Body of pancreas (tissue), 4 donors: Measurements from ENCODE around the gene AP4B1. TPM values are rescaled to one million over a fixed set of nuclear protein-coding genes. Genes with fewer than 3 reads are reported as not detected.

Source experiments
- ATAC-seq: fragments of 150-250 bp; one replicate; pipeline ENCODE4 v1.9.1; 2016
- DNase-seq, 4 donors: peaks; one replicate each; pipeline ENCODE4 v3.0.0-alpha.2; 2019
- H3K27ac ChIP-seq, 4 donors: fragments of 200-600 bp; sonication (generic); 1 replicate in 3 of 4; 2 replicates in 1 of 4; pipeline versions ENCODE4 v1.5.1 to v1.6.1; 2016 to 2019; ENCODE audit warnings: mild to moderate bottlenecking in 1 of 4, mixed read lengths in 1 of 4, moderate library complexity in 1 of 4
- H3K27me3 ChIP-seq, 2 donors: fragments of 200-600 bp; sonication (generic); one replicate each; pipeline ENCODE4 v1.6.0; 2016; ENCODE audit warnings: mild to moderate bottlenecking in 1 of 2
- H3K36me3 ChIP-seq, 2 donors: fragments of 200-600 bp; sonication (generic); replicated peaks in 1 of 2; 2 replicates each; pipeline ENCODE4 v1.5.1; 2016; ENCODE audit warnings: low read depth in 2 of 2; ENCODE audit not compliant: insufficient read depth in 1 of 2
- H3K4me1 ChIP-seq: fragments of 200-600 bp; sonication (generic); one replicate; pipeline ENCODE4 v1.6.0; 2016
- H3K4me3 ChIP-seq, 2 donors: fragments of 200-600 bp; sonication (generic); 1 replicate in 1 of 2; 2 replicates in 1 of 2; pipeline ENCODE4 v1.5.1; 2016 to 2019
- H3K9me3 ChIP-seq, 3 donors: fragments of 200-600 bp; sonication (generic); 1 replicate in 2 of 3; 2 replicates in 1 of 3; pipeline ENCODE4 v1.5.1; 2016
- CTCF ChIP-seq, 7 experiments: fragments of 450-650 bp in 4 of 7; fragments of 200-600 bp in 3 of 7; sonication (generic) in 3 of 7; IDR thresholded peaks; one replicate each; pipeline ENCODE4 v1.5.1; 2016 to 2019; ENCODE audit warnings: antibody characterized with exemption in 7 of 7
- POLR2A ChIP-seq, 3 donors: fragments of 450-650 bp; IDR thresholded peaks; one replicate each; pipeline ENCODE4 v1.6.1; 2016; ENCODE audit warnings: antibody characterized with exemption in 3 of 3, mild to moderate bottlenecking in 2 of 3
- WGBS, 2 donors: methylation state at CpG; one replicate each; pipeline ENCODE4 v1.1.5; 2017; 5-methylcytosine and 5-hydroxymethylcytosine counted together
- intact Hi-C: fragments of 100-400 bp; cut with DNase I; formaldehyde crosslinking; loops from one replicate; pipeline ENCODE4 v1.15.1; 2023
- total RNA-seq, 2 donors: library from RNA; depleted of rRNA; stranded (reverse); fragments of >200 nt; gene quantifications; one replicate each; pipeline ENCODE4 v1.1.0, GENCODE V29; 2016

Gene AP4B1
- total RNA-seq, 2 donors from 2014 or later = 21.3 to 33.0 TPM

GRCh38 chr1:113934006-113934405 lies 29.4 kb upstream of the AP4B1 start:
- H3K27ac ChIP-seq = peak overlapping the region in 2 of 4 donors; percentile 51 to 98
- H3K4me3 ChIP-seq = no peak overlapping the region
- H3K27me3 ChIP-seq = no peaks in the 10 kb centered on the region
- TF ChIP-seq POLR2A (IDR thresholded peaks at IDR 0.05) (no peak), CTCF (IDR thresholded peaks at IDR 0.05) (no peak)
- intact Hi-C loops = no loop called here
- no peak for ATAC-seq
- no peak for DNase-seq
- no peaks in the 10 kb centered on the region for H3K36me3 ChIP-seq
- peaks cover 61% of the 10 kb centered on the region for H3K4me1 ChIP-seq
- H3K9me3 ChIP-seq = no peaks in the 10 kb centered on the region

DNA sequence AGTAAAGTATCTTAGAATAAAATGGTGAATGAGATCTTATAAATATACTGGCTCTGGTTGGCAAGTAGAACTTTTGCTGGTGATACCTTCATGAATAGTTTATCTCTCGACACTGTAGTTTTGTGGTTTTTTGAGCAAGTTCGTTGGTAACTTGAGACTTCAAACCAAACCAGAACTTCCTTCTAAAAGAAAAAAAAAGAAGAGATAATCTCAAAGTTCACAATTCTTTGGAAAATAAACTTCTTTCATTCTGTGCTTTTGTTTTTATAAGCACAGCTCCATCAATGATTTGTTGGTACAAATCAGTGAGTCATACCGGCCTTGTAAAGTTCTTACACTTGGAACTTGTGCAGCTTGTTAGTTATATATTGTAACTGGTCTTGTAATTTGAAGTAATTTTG lies 26.9 kb upstream of the AP4B1 start:
- H3K36me3 ChIP-seq = no peaks in the 10 kb centered on the region
- TF ChIP-seq POLR2A (IDR thresholded peaks at IDR 0.05) (no peak), CTCF (IDR thresholded peaks at IDR 0.05) (no peak)
- no peak for DNase-seq
- H3K9me3 ChIP-seq = no peaks in the 10 kb centered on the region
- no peaks in the 10 kb centered on the region for H3K27me3 ChIP-seq
- H3K4me3 ChIP-seq = no peak overlapping the region
- H3K4me1 ChIP-seq = peaks cover 48% of the 10 kb centered on the region
- intact Hi-C loops = no loop called here
- peak overlapping the region in 3 of 4 donors; percentile 92 to 98 (median 98) for H3K27ac ChIP-seq
- WGBS, 2 donors = 1 to 6% methylated on average over 3 of the region's 3 CpGs
- no peak for ATAC-seq

- H3K36me3 ChIP-seq = no peaks in the 10 kb centered on the region
- ATAC-seq (peak; percentile 16), DNase-seq (peak; percentile 27 to 54 (median 40))
- no peaks in the 10 kb centered on the region for H3K9me3 ChIP-seq
- intact Hi-C loops = no loop called here
- WGBS, 2 donors = 1 to 3% methylated on average over 8 of the region's 8 CpGs
- no peak for TF ChIP-seq CTCF (IDR thresholded peaks at IDR 0.05)
- H3K4me1 ChIP-seq = peaks cover 48% of the 10 kb centered on the region
- peak overlapping the region; percentile 72 to 99 for H3K4me3 ChIP-seq
- H3K27ac ChIP-seq = peak overlapping the region in 3 of 4 donors; percentile 92 to 98 (median 98)
- H3K27me3 ChIP-seq = no peaks in the 10 kb centered on the region
Measured at GRCh38 chr1:113930499-113931161, 26.0 kb upstream of the AP4B1 start.

- intact Hi-C loops = no loop called here
- Histone ChIP-seq H3K4me3 (peak overlapping the region; percentile 72 to 99), H3K36me3 (no peaks in the 10 kb centered on the region), H3K9me3 (no peaks in the 10 kb centered on the region), H3K27me3 (no peaks in the 10 kb centered on the region), H3K27ac (peak overlapping the region; percentile 81 to 98 (median 95)), H3K4me1 (peaks cover 48% of the 10 kb centered on the region)
- 0 to 1% methylated on average over 13 to 44 of the region's 64 CpGs for WGBS, 2 donors
- DNase-seq (peak; percentile 61 to 72 (median 67)), ATAC-seq (peak; percentile 47)
- TF ChIP-seq CTCF (IDR thresholded peaks at IDR 0.05) (peak in 3 of 7 experiments; percentile 5 to 10 (median 8)), POLR2A (IDR thresholded peaks at IDR 0.05) (peak; percentile 15 to 67 (median 24))
Measured at GRCh38 chr1:113929750-113930498, 25.3 kb upstream of the AP4B1 start.
